Neural cell (in vitro differentiated cells): ENCODE measurements around the gene KIF14. TPM values are rescaled to one million over a fixed set of nuclear protein-coding genes. Genes with fewer than 3 reads are reported as not detected.

Experiments used
- H2AFZ ChIP-seq: fragments of 200-600, 300-800 bp; sonication (generic), shearing (Covaris generic); 2 replicates; pipeline ENCODE4 v1.6.0; 2014; ENCODE audit warnings: low read depth, mild to moderate bottlenecking, antibody characterized with exemption, low read length, moderate library complexity
- H3F3A ChIP-seq: fragments of 200-600 bp; shearing (Covaris generic); 2 replicates; pipeline ENCODE4 v1.6.1; 2016; ENCODE audit warnings: mild to moderate bottlenecking, moderate library complexity, mixed read lengths, antibody characterized with exemption, low read length; ENCODE audit not compliant: insufficient read depth, poor library complexity, severe bottlenecking
- H3K27ac ChIP-seq: fragments of 200-600, 300-800 bp; sonication (generic), shearing (Covaris generic); 2 replicates; pipeline ENCODE4 v1.5.1; 2014; ENCODE audit warnings: mild to moderate bottlenecking, low read length, moderate library complexity
- H3K27me3 ChIP-seq: fragments of 300-800, 200-600 bp; sonication (generic), shearing (Covaris generic); 2 replicates; pipeline ENCODE4 v1.6.0; 2014; ENCODE audit warnings: mild to moderate bottlenecking, low read depth, low read length, moderate library complexity; ENCODE audit not compliant: insufficient read depth
- H3K36me3 ChIP-seq: fragments of 300-800, 200-600 bp; sonication (generic), shearing (Covaris generic); 2 replicates; pipeline ENCODE4 v1.5.1; 2014; ENCODE audit warnings: mild to moderate bottlenecking, antibody characterized with exemption, low read length, moderate library complexity; ENCODE audit not compliant: insufficient read depth
- H3K4me2 ChIP-seq: fragments of 300-800, 200-600 bp; sonication (generic), shearing (Covaris generic); 2 replicates; pipeline ENCODE4 v1.6.0; 2014; ENCODE audit warnings: mild to moderate bottlenecking, low read length
- H3K4me3 ChIP-seq: fragments of 300-800, 200-600 bp; sonication (generic), shearing (Covaris generic); 2 replicates; pipeline ENCODE4 v1.5.1; 2014; ENCODE audit warnings: mild to moderate bottlenecking, low read length, moderate library complexity
- H3K79me2 ChIP-seq: fragments of 200-600 bp; shearing (Covaris generic); replicated peaks from 2 replicates; pipeline ENCODE4 v1.6.0; 2014; ENCODE audit warnings: mild to moderate bottlenecking, low read length, moderate library complexity; ENCODE audit not compliant: insufficient read depth
- H3K9ac ChIP-seq: fragments of 300-800, 200-600 bp; sonication (generic), shearing (Covaris generic); 2 replicates; pipeline ENCODE4 v1.6.1; 2016; ENCODE audit warnings: mild to moderate bottlenecking, low read length, mixed read lengths
- H3K9me2 ChIP-seq: fragments of 200-600 bp; shearing (Covaris generic); 2 replicates; pipeline ENCODE4 v1.6.1; 2016; ENCODE audit warnings: mild to moderate bottlenecking, low read length, mixed read lengths; ENCODE audit not compliant: insufficient read depth
- H3K9me3 ChIP-seq: fragments of 200-600, 300-800 bp; sonication (generic), shearing (Covaris generic); 2 replicates; pipeline ENCODE4 v1.6.1; 2016; ENCODE audit warnings: mild to moderate bottlenecking, mixed run types, low read length, moderate library complexity, mixed read lengths
- H4K20me1 ChIP-seq: fragments of 200-600 bp; shearing (Covaris generic); 2 replicates; pipeline ENCODE4 v1.6.1; 2016; ENCODE audit warnings: mild to moderate bottlenecking, mixed run types; ENCODE audit not compliant: insufficient read depth
- EP300 ChIP-seq: fragments of 450-650 bp; conservative IDR thresholded peaks from 2 replicates; pipeline ENCODE4 v1.6.1; 2014; ENCODE audit warnings: antibody characterized with exemption, mild to moderate bottlenecking, moderate library complexity; ENCODE audit not compliant: poor library complexity, severe bottlenecking
- EZH2 ChIP-seq: fragments of 200-600, 300-800 bp; shearing (Covaris generic), sonication (generic); IDR thresholded peaks from 2 replicates; pipeline ENCODE4 v1.6.1; 2014; ENCODE audit warnings: antibody characterized with exemption, low read length, borderline replicate concordance, mild to moderate bottlenecking; ENCODE audit not compliant: insufficient read depth, poor library complexity, severe bottlenecking
- MXI1 ChIP-seq: fragments of 450-650 bp; conservative IDR thresholded peaks from 2 replicates; pipeline ENCODE4 v1.6.1; 2014; ENCODE audit warnings: antibody characterized with exemption, mild to moderate bottlenecking; ENCODE audit not compliant: poor library complexity, severe bottlenecking
- POLR2AphosphoS5 ChIP-seq: IDR thresholded peaks from 2 replicates; pipeline ENCODE4 v1.6.1; 2012
- RAD21 ChIP-seq: fragments of 450-650 bp; conservative IDR thresholded peaks from 2 replicates; pipeline ENCODE4 v1.6.1; 2014; ENCODE audit warnings: antibody characterized with exemption, mild to moderate bottlenecking, moderate library complexity
- SMC3 ChIP-seq: fragments of 450-650 bp; conservative IDR thresholded peaks from 2 replicates; pipeline ENCODE4 v1.6.1; 2014; ENCODE audit warnings: antibody characterized with exemption, mild to moderate bottlenecking, moderate library complexity; ENCODE audit not compliant: poor library complexity
- TAF1 ChIP-seq: IDR thresholded peaks from 2 replicates; pipeline ENCODE4 v1.6.1; 2012; ENCODE audit warnings: low read depth
- polyA plus RNA-seq: library from polyadenylated mRNA; depleted of rRNA; stranded (reverse); fragments of >200 nt; gene quantifications from 2 replicates; pipeline ENCODE4 v1.2.3, GENCODE V29; 2014
- TF ChIP-seq, protein P1 (sequence below): IDR thresholded peaks from 2 replicates; pipeline ENCODE4 v1.6.1; 2012; ENCODE audit warnings: borderline replicate concordance
- TF ChIP-seq, protein P2 (sequence below): fragments of 450-650 bp; IDR thresholded peaks from 2 replicates; pipeline ENCODE4 v1.5.1; 2014; ENCODE audit warnings: antibody characterized with exemption, mild to moderate bottlenecking, moderate library complexity; ENCODE audit not compliant: poor library complexity, severe bottlenecking

KIF14 gene
- polyA plus RNA-seq, 1 donor from 2014 or later: 0.69 TPM

DNA sequence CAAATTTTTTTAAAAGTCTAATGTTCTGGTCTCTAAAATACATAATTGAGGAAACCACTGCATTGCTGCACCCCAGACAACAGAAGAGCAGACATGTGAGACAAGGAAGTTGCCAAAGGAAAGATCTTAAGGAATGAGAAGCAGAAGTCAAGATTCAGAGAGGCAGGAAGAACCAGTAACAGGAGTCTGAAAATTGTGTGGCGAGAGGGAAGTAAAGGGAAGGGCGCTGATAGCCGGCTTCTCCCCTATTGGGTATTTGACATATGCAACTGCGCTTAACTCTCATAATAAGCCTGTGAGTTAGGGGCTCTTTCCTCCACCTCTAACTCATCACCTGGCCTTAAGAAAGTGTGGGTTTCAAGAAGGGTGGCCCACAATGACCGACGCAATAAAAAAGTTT is 21.9 kb upstream of the KIF14 start:
- Histone ChIP-seq H3K79me2 (no peaks in the 10 kb centered on the region), H4K20me1 (no peaks in the 10 kb centered on the region), H3K4me2 (no peak overlapping the region), H3K36me3 (no peaks in the 10 kb centered on the region), H3K27me3 (no peaks in the 10 kb centered on the region), H3K9me3 (no peaks in the 10 kb centered on the region), H3K9ac (no peak overlapping the region), H2AFZ (no peak overlapping the region), H3F3A (no peaks in the 10 kb centered on the region), H3K4me3 (no peak overlapping the region), H3K27ac (no peak overlapping the region), H3K9me2 (no peaks in the 10 kb centered on the region)
- TF ChIP-seq EZH2 (no peak), MXI1 (no peak), TAF1 (no peak), SMC3 (no peak), RAD21 (no peak), EP300 (no peak), POLR2AphosphoS5 (no peak)
- TF ChIP-seq, protein P1, sequence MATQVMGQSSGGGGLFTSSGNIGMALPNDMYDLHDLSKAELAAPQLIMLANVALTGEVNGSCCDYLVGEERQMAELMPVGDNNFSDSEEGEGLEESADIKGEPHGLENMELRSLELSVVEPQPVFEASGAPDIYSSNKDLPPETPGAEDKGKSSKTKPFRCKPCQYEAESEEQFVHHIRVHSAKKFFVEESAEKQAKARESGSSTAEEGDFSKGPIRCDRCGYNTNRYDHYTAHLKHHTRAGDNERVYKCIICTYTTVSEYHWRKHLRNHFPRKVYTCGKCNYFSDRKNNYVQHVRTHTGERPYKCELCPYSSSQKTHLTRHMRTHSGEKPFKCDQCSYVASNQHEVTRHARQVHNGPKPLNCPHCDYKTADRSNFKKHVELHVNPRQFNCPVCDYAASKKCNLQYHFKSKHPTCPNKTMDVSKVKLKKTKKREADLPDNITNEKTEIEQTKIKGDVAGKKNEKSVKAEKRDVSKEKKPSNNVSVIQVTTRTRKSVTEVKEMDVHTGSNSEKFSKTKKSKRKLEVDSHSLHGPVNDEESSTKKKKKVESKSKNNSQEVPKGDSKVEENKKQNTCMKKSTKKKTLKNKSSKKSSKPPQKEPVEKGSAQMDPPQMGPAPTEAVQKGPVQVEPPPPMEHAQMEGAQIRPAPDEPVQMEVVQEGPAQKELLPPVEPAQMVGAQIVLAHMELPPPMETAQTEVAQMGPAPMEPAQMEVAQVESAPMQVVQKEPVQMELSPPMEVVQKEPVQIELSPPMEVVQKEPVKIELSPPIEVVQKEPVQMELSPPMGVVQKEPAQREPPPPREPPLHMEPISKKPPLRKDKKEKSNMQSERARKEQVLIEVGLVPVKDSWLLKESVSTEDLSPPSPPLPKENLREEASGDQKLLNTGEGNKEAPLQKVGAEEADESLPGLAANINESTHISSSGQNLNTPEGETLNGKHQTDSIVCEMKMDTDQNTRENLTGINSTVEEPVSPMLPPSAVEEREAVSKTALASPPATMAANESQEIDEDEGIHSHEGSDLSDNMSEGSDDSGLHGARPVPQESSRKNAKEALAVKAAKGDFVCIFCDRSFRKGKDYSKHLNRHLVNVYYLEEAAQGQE: no peak
- TF ChIP-seq, protein P2, sequence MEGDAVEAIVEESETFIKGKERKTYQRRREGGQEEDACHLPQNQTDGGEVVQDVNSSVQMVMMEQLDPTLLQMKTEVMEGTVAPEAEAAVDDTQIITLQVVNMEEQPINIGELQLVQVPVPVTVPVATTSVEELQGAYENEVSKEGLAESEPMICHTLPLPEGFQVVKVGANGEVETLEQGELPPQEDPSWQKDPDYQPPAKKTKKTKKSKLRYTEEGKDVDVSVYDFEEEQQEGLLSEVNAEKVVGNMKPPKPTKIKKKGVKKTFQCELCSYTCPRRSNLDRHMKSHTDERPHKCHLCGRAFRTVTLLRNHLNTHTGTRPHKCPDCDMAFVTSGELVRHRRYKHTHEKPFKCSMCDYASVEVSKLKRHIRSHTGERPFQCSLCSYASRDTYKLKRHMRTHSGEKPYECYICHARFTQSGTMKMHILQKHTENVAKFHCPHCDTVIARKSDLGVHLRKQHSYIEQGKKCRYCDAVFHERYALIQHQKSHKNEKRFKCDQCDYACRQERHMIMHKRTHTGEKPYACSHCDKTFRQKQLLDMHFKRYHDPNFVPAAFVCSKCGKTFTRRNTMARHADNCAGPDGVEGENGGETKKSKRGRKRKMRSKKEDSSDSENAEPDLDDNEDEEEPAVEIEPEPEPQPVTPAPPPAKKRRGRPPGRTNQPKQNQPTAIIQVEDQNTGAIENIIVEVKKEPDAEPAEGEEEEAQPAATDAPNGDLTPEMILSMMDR: no peak

DNA sequence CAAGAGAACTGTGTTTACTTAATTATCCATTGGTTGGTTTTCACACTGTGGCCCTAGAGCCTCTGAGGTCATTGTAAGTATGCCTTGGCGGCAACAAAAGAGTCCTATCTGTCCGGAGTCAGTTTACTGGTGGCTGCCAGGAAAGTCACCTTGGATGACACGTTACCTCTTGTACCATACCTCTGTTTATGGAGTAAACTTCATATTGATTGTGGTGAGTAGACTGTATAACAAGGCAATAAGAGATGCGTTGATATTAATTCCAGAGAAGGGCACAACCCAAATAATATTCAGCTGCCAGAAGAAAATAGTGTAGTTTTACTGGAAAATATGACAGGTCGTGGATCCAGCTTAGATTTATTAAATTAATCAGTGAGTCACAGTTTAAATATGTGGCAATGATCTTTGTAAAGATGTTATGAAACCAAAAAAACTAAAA is 20.4 kb upstream of the KIF14 start:
- no peak overlapping the region for H3K4me2 ChIP-seq
- H3K79me2 ChIP-seq: no peaks in the 10 kb centered on the region
- no peaks in the 10 kb centered on the region for H3K9me2 ChIP-seq
- H4K20me1 ChIP-seq: no peaks in the 10 kb centered on the region
- no peak overlapping the region for H3K27ac ChIP-seq
- H2AFZ ChIP-seq: no peak overlapping the region
- no peak for TF ChIP-seq SMC3
- TF ChIP-seq EZH2: no peak
- TF ChIP-seq MXI1: no peak
- TF ChIP-seq, protein P1: no peak
- no peak for TF ChIP-seq POLR2AphosphoS5
- TF ChIP-seq, protein P2: no peak
- TF ChIP-seq EP300: no peak
- no peak for TF ChIP-seq TAF1
- TF ChIP-seq RAD21: no peak
- no peaks in the 10 kb centered on the region for H3K27me3 ChIP-seq
- no peak overlapping the region for H3K4me3 ChIP-seq
- no peak overlapping the region for H3K9ac ChIP-seq
- H3K9me3 ChIP-seq: no peaks in the 10 kb centered on the region
- H3K36me3 ChIP-seq: no peaks in the 10 kb centered on the region
- no peaks in the 10 kb centered on the region for H3F3A ChIP-seq
